HG02885 (cell line): ENCODE results near the gene ALPI.

Experiments used
- ATAC-seq: cut with Tn5 transposase; IDR thresholded peaks from one replicate; pipeline ENCODE4 v1.9.1; 2021; ENCODE audit warnings: mild to moderate bottlenecking; ENCODE audit not compliant: unreplicated experiment, poor library complexity

The ALPI gene

DNA sequence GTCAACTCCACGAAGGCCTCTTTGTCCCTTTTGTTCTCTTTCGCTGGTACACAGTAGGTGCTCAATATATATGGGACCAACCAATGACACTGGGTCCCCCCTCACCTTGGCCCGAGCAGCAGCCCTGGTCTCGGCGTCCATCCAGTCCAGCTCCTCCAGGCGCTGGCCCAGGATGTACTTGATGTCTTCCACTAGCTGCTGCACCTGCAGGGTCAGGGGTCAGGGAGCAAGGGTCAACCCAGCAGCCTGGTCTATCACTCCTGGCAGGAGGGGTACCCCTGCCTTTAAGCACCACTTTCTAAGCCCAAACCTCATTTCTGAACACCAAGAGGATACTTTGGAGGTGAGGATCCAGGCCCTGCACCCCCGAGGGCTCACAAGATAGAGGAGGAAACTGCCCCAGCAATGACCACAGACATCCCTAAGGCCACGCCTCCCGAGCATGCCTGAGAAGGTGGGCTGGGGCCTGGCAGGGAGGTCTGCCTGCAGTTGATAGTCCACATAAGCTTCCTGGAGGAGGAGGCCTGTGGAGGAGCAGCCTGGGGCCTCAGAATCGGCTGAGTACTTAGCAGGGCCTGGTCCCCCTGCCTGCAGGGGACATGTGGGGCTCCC is 27.5 kb downstream of the ALPI start:
- ATAC-seq, result no peak

DNA sequence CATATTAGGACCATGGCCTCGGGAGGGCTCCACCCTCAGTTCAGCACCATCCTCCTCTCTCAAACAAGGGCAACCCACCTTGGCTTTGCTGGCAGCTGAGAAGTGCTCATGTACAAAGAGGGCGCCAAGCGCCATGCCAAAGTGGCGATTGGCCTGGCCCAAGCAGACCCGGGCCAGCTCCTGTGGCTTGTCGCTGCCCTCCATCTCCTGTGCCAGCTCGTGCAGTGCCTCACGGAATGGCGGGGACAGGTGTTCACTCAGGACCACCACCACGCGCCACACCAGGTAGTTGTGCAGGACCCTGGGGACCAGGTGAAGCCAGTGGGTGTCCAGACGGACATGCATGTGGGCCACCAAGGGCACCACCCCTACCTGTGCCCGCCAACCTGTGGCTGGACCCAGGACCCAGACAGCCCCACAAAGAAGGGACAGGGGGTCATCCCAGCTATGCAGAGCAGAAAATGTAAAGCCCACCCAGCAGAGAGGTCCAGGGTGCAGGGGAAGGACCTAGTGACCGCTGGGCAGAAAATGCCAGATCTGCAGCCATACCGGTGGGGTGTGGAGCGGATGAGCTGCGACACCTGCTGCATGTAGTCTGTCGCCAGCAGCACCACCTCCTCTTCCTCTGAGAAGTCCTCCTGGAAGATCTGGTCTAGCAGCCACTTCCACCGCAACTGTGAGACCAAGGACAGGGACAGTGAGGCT is 28.1 kb downstream of the ALPI start:
- ATAC-seq, result no peak

DNA sequence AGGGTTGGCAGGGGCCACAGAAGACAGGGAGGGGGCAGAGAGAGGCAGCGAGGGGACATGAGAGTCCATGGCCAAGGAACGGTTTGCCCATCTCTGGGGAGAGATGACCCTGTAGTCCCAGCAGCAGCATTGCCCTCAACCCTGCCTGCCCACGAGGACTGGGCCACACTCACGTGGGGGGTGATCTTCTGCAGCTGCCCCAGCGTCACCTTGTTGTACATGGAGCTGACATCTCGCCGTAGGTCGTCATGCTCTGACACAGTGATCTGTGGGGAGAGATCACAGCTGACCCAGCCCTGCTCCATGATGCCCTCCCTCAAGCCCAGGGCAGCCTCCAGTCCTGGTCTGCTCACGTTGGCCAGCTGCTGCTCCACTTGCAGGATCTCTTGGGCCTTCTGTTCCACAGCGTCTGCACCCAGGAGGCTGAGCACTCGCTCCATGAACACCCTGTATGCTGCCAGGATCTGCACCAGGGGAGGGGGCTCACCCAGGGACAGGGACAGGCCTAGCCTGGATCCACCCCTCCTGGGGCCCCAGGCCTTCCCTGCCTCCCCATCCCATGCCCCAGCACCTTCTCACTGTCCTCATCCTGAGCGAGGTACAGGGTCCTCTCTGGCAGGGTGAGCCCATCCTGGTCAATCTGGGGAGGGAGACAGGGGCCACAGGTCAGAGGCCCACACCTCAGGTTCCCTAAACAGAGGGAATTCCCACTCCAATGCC is 28.8 kb downstream of the ALPI start:
- no peak for ATAC-seq

DNA sequence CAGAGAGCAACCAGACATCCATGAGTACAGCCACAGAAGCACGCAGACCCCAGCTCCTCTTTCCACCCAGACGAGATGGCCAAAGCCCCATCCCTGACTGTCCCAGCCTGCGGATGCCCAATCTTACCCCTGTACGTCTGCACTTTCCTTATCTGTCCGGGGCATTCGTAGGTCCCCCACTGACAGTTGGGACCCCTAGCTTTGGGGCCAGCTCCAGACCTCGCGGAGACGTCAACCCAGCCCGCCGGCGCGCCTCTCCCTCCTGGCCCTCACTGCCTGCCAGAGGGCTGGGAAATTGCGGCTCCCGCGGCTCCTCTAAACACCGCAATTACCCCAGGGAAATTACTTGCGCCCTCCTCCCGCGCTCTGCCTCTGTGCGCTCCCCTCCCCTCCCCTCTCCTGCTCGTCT is 29.4 kb downstream of the ALPI start:
- ATAC-seq, result no peak

DNA sequence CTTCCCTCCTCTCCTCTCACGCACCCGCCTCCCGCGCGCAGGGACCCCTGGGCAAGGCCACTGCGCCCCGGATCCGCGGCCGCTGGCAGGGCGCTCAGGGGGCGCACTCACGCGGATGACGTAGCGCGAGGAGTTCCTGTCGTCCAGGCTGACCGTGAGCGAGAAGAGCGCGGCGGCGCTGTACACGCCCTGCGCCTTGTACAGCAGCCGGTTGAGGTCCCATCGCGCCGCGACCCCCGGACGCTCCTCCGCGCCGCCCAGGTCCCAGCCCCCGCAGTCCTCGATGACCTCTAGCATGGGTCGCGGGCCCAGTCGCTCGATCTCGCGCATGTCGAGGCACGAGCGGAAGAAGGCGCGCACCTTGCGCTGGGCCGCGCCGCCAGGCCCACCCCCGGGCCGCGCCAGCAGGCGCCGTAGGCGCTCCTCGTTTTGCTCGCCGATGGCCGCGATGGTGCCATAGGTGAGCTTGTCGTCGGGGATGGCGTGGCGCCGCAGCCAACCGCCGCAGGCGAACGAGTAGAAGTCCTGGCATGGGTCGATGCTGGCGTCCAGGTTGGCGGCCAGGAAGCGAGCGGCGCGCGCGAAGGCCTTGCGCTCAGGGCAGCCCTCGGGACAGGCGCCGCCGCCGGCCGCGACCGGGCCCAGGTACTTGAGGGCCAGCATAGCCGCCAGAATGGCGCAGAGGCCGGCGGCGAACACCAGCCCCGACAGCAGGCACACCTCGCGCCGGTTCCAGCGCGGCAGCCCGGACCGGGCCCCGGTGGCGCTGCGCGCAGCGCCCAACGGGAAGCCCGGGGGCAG is 30.0 kb downstream of the ALPI start:
- ATAC-seq, result no peak

DNA sequence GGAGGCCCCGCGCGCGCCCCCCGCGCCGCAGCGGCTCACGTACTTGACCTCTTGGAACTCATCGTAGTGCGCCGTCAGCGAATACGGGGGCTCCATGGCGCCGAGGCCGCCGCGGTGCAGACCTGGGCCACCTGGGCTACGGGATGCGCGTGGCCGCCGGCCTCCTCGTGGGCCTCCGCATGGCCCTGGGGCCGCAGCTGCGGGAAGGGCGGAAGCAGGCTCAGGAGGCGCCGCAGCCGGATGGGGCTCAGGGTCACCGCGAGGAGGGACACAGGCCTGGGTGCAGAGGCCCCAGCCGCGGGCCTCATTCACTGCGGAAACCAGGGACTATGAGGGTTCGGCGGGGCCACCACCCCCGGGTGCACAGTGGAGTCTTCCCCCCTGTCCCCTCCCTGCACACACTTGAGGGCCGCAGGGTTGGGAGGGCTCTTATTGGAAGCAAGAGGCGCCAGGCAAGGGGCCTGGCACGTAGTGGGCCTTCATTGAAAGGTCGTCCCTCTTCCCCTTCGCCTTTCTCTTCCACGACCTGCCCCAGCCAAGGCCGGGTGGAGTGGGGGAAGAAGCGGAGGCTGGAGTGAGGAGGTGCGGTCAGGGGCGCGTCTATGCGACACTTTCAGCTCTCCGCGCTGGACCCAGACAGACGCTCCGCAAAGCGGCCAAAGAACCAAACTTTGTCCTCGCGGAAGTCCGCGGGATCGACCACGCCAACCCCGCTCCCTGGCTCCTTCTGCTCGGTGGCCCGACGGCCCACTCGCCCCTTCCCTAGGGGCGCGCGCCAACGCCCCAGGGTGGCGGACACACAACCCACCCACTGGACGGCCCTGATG is 30.8 kb downstream of the ALPI start:
- ATAC-seq, result no peak

DNA sequence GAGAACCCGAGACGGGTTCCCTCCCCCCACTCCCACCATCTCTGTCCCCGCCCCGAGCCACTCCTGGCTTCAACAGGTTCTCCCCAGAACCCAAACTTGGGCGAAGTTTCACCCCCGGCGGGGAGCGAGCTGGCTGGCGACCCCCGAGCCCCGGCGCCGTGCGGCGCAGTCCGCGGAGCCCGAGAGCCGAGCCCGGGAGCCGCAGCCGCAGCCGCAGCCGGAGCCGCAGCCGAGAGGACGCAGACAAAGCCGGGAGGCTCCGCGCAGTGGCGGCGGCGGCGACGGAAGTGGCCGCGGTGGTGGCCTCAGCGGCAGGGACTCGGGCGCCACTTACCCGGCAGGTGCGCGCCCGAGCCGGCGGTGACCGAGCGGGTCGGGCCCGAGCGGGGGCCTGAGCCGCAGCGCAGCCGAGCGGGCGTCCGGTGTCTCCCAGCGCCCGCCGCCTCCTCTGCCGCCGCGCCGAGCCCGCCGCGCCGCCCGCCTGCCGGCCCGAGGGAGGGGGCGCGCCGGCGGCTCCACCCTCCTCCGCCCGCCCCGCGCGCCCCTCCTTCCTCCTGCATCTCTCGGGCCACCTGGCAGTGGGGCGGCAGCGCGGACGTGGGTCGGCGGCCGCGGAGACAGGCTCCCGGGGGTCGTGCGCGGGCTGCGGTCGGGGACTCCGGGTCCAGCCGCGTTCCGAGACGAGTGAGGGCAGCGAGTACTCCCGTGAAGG is 31.6 kb downstream of the ALPI start, which contains the start of gene ECEL1:
Gene ECEL1 (minus strand): TSS at position 450 of the 712 bp plus-strand sequence. CDS start 1,181 bp downstream, outside the sequence.
- ATAC-seq, result no peak

DNA sequence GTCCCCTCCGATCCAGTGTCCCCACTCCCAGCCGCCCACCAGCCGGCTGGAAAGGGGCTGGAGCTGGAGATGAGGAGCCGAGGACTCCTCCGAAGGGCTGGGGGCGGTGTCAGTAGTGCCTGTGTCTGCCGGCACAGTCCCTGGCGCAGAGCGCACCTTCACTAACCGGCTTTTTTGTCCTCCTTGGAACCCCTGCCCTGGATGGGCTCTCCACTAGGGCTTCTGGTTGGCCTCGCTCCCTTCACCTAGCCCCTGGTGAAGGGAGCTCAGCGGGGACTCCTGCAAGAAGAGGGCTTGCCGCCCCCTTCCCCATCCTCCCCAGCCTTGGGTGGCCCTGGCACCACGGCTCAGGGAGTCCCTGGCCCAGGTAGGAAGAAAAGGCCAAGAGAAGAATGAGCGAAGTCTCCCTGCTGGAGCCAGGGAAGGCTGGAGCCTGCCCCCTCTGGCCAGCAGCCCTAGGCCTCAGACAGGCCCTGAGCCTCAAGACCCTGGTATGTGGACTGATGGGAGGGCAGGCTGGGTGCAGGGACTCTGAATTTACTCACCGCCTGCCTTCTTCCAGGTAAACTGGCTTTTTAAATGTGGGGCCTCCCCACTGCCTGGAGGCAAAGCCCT is 32.3 kb downstream of the ALPI start:
- no peak for ATAC-seq

DNA sequence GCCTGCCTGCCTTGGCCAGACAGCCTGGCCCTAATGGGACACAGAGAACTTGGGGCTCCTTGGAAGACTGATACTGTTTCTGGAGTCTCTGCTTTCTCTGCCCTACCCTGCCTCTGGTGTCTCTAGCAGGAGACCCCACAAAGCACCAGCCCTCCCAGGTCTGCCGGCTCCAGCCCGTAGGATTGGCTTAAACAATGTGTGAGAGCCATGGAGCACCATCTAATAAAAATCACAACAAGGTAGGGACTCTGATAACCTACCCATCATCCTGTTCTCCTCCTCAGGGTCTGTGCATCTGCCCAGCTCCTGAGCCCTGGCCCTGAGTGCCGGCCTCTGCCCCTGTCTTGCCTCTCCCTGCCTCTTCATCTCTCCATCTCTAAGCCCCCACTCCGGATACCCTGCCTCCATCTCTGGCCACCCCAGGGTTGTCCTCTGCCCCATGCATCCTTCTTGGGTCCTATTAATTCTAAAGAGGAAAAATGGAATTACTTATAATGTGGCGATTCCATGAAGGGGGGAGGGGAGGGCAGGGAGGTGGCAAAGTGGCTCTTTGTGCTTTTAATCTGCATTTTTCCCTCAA is 32.9 kb downstream of the ALPI start:
- no peak for ATAC-seq

DNA sequence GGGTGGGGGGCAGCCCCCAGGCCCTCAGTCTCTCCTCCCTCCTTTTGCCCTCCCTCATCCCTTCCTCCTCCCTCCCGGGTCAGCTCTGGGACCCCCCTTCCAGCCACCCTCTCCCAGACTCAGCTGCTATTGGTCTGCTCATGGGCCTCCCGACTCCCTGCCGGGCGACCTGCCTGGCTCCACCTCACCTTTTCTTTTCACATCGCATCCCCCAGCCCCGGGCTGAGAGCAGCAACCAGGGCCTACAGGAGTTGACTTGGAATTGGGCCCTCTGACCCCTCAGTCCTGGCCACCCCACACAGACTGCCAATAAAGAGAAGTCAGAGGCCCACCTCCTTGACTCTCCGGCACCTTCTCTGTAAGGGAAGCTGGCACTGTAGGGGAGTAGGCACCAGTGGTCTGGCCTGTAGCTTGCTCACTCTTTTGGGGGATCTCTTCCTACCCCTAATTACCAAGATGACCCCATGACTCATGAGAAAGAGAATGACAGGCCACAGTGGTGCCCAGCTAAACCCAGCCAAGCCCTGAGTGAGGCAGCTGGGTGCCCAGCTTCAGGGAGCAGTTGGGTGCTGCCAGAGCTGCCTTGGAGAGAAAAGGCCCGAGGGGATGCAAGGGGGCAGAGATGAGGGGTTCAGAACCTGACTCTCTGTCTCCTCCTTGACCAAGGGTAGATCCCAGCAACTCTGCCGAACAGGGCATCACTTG is 33.7 kb downstream of the ALPI start:
- no peak for ATAC-seq

DNA sequence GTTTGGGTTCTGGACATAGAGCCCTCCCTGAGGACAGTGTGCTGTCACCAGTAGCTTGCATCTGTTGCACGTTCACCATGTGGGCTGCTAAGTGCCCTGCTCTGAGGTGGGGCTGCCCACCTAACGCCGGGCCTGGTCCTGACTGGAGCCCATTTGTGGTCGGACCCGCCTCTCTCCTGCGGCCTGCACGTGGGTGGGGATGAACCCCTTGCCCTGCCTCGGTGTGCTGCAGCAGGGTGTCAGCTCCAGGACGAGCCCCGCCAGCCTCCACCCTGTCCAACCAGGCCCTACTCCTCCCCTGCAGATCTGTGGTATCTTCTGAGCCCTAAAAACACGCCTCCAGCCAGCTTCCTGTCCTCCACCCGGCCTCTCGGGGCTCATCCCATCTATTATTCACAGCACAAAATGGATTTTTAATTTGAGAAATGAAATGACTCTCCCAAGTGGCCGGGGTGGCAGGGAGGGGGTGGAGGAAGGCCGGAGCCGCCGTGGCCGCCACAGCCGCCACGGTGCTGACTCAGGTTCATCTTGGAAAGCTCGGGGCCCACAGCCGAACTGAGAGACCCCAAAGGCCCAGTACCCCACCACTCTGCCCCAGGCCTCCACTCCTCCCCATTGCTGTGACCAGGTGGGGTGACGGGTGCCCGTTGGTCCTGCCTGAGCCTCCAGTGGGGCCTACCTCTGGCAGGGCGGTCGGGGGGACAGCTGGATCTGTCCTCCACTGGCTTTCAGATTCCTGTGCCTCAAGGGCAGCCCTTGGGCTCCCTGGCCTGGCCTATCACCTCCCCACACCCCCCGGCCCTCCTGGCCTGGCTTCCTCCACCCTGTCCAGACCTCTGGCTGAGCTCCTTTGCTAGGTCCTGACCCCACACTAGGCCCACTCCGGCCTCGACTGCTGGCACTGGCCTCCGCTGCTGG is 34.5 kb downstream of the ALPI start:
- no peak for ATAC-seq

DNA sequence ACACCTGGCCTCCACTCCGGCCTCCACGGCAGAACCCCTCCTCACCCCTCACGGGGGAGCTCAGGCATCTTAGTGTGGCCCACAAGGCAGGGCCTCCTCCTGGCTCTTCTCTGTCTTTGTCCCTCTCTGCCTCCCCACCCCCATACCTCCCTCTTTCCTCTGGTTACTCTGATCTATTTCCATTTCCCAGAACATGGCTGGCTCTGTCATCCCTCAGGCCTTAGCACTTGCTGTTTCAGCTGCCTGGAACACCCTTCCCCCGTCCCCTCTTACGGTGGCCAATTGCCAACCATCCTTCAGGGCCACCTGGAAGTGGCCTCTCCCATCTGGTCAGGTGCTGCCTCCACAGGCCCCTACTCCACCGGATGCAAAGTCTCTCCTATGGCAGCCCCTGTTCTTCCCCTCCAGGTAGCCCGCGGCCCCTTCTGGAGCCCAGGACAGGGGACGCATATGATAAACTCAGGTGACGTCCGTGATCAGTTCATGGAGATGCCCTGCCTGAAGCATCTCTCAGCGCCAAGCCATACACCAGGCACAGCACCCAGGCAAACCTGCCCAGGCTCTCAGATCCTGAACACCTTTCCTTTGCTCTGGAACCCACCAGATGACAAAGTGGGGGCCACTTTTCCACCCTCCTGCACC is 35.3 kb downstream of the ALPI start:
- ATAC-seq, result no peak

DNA sequence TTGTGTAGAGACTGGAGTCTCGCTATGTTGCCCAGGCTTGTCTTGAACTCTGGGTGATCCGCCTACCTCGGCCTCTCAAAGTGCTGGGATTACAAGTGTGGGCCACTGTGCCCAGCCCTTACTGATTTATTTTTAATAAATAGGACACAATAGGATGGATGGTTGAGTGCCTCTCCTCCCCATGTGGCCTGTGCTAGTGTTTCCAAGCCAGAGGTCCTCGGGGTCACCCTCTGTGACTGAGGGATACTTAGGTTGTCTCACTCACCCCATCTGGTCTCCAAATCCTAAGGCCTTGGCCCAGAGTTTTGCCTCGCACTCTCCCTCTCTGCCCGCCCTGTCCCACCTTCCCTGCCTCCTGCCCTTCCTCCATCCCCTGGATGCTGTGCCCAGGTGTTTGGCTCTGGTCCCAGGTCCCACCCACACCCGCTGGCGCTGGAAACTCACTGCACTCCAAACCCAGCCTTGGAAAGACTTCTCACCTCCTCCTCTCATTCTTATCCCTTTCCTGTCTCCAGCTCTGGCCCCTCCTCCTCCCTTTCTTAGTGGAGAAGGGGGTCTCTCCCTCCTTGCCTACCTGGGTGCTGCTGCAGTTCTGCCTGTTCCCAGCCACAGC is 36.4 kb downstream of the ALPI start:
- ATAC-seq, result no peak

DNA sequence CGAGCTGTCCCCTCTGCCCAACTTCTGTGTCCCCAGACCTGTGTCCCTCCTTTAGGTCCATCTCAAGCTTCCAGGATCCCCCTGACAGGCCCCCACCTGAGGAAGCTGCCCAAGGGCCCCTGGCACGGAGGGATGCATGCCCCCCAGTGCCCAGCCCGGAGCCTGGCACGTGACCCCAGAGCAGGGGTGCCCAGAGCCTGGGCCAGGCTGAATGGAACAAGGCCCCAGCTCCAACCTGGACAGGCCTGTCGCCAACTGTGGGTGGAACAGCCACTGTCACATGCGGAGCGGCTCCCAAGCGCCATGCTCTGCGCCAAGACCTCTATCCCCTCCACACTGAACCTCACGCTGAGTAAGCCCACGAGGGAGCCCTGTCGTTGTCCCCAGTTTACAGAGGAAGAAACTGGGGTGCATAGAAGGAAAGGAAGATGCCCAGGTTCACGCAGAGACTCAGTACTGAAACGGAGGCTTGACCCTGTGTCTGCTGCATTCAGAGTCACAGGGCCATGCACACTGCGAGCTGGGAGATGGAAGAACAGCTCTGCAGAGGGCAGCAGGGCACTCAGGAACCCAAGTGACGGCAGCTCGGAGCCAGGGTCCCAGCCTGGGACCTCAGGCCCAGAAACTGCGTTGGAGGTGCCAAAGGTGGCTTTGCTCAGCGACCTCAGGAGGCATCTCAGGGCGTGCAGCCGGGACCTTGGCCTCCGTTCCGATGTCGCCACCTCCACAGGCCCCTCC is 37.2 kb downstream of the ALPI start:
- no peak for ATAC-seq
